H4 (cell line): Measurements from ENCODE around the gene RXRG. TPM values are rescaled to one million over a fixed set of nuclear protein-coding genes. Genes with fewer than 3 reads are reported as not detected.
A peak's percentile ranks its signal among the peaks of the same experiment; 100 is the strongest.
"Not testable (repeated sequence)": the region's sequence is repeated elsewhere in the genome, so short reads cannot be mapped to it uniquely, and the experiment has no call there.

Experiments
- DNase-seq: peaks from one replicate; pipeline ENCODE4 v3.0.0-alpha.2; 2015; ENCODE audit warnings: low spot score
- total RNA-seq: library from RNA; depleted of rRNA; stranded (reverse); fragments of >200 nt; shearing (Covaris generic); gene quantifications from 2 replicates; pipeline ENCODE4 v1.2.3, GENCODE V29; 2014; rRNA removed

Gene RXRG
- total RNA-seq, result not detected in 2 replicates

GRCh38 chr1:165444897-165445370, at the start of gene RXRG:
Gene RXRG (minus strand): TSS chr1:165445126. CDS start chr1:165444893, 233 bp downstream.
- DNase-seq, result no peak

- no peak for DNase-seq
These were observed 48.0 kb upstream of the RXRG start for GRCh38 chr1:165492845-165493373.

GRCh38 chr1:165490175-165490574, 45.2 kb upstream of the RXRG start:
- DNase-seq, result no peak

- no peak for DNase-seq
These were observed 43.0 kb upstream of the RXRG start for GRCh38 chr1:165487921-165488320.

- DNase-seq, result no peak
These were observed 41.7 kb upstream of the RXRG start for GRCh38 chr1:165486663-165487062.

- DNase-seq, result no peak
These were observed 40.8 kb upstream of the RXRG start for GRCh38 chr1:165485716-165486115.

- DNase-seq, result no peak
These were observed 39.6 kb upstream of the RXRG start for GRCh38 chr1:165484532-165484931.

GRCh38 chr1:165483412-165483811, 38.5 kb upstream of the RXRG start:
- DNase-seq, result no peak

- DNase-seq, result peak; percentile 94
These were observed 37.0 kb upstream of the RXRG start for GRCh38 chr1:165481820-165482532.

GRCh38 chr1:165476776-165477175, 31.9 kb upstream of the RXRG start:
- DNase-seq, result no peak

- no peak for DNase-seq
These were observed 29.3 kb upstream of the RXRG start for GRCh38 chr1:165474196-165474595.

GRCh38 chr1:165473081-165473480, 28.2 kb upstream of the RXRG start:
- no peak for DNase-seq

- DNase-seq, result no peak
These were observed 23.9 kb upstream of the RXRG start for GRCh38 chr1:165468726-165469249.

- DNase-seq, result no peak
These were observed 23.3 kb upstream of the RXRG start for GRCh38 chr1:165468253-165468652.

GRCh38 chr1:165467706-165468105, 22.8 kb upstream of the RXRG start:
- DNase-seq, result no peak

GRCh38 chr1:165463978-165464377, 19.1 kb upstream of the RXRG start:
- no peak for DNase-seq

- not testable (repeated sequence) for DNase-seq
These were observed 14.8 kb upstream of the RXRG start for GRCh38 chr1:165459683-165460082.

GRCh38 chr1:165456861-165457260, 11.9 kb upstream of the RXRG start:
- DNase-seq, result no peak

- DNase-seq, result no peak
These were observed 11.2 kb upstream of the RXRG start for GRCh38 chr1:165456114-165456513.

- DNase-seq, result no peak
These were observed 10.2 kb upstream of the RXRG start for GRCh38 chr1:165455111-165455510.

GRCh38 chr1:165454091-165454610, 9.2 kb upstream of the RXRG start:
- no peak for DNase-seq

- DNase-seq, result no peak
These were observed 7.6 kb upstream of the RXRG start for GRCh38 chr1:165452336-165453130.
